Lower leg skin (tissue), 4 donors: ENCODE data around the gene ABCC12. TPM values are rescaled to one million over a fixed set of nuclear protein-coding genes. Genes with fewer than 3 reads are reported as not detected.

Experiments
- DNase-seq, 2 donors: peaks; one replicate each; pipeline ENCODE4 v3.0.0-alpha.2; 2019; ENCODE audit warnings: low spot score in 2 of 2
- H3K4me3 ChIP-seq: fragments of 200-600 bp; sonication (generic); 2 replicates; pipeline ENCODE4 v1.5.1; 2017; ENCODE audit warnings: mild to moderate bottlenecking, low read depth; ENCODE audit not compliant: poor library complexity, severe bottlenecking
- CTCF ChIP-seq, 3 donors: fragments of 450-650 bp; IDR thresholded peaks; one replicate each; pipeline ENCODE4 v1.5.1; 2016; ENCODE audit warnings: antibody characterized with exemption in 3 of 3, mild to moderate bottlenecking in 3 of 3, moderate library complexity in 2 of 3
- POLR2A ChIP-seq, 2 donors: fragments of 450-650 bp; IDR thresholded peaks; one replicate each; pipeline ENCODE4 v1.6.1; 2016 to 2017; ENCODE audit warnings: antibody characterized with exemption in 2 of 2, mild to moderate bottlenecking in 1 of 2, moderate library complexity in 1 of 2
- WGBS, 2 donors: methylation state at CpG; one replicate each; pipeline ENCODE4 v1.1.5; 2018; 5-methylcytosine and 5-hydroxymethylcytosine counted together
- intact Hi-C: fragments of 100-400 bp; cut with DNase I; formaldehyde crosslinking; loops from one replicate; pipeline ENCODE4 v1.15.0; 2023; ENCODE audit warnings: low total_unique reads
- total RNA-seq, 4 donors: library from RNA; depleted of rRNA; stranded (reverse); fragments of >200 nt; gene quantifications; one replicate each; pipeline ENCODE4 v1.1.0, GENCODE V29; 2016

ABCC12 gene
- total RNA-seq, 4 donors from 2014 or later = 0.16 TPM; not detected in 3

- intact Hi-C loops = no loop called here
- TF ChIP-seq POLR2A (IDR thresholded peaks at IDR 0.05) = no peak
- no peak for TF ChIP-seq CTCF (IDR thresholded peaks at IDR 0.05)
- no peak for DNase-seq
- no peak overlapping the region for H3K4me3 ChIP-seq
- WGBS, 2 donors = 92 to 94% methylated on average over 9 of the region's 9 CpGs
Measured at GRCh38 chr16:48143812-48144368, 11.9 kb downstream of the ABCC12 start.

GRCh38 chr16:48140821-48141220 is 15.0 kb downstream of the ABCC12 start:
- 90 to 91% methylated on average over 6 of the region's 6 CpGs for WGBS, 2 donors
- no peak overlapping the region for H3K4me3 ChIP-seq
- intact Hi-C loops = no loop called here
- TF ChIP-seq CTCF (IDR thresholded peaks at IDR 0.05) (no peak), POLR2A (IDR thresholded peaks at IDR 0.05) (no peak)
- no peak for DNase-seq

GRCh38 chr16:48139517-48139916 is 16.3 kb downstream of the ABCC12 start:
- 90 to 95% methylated on average over 3 of the region's 3 CpGs for WGBS, 2 donors
- H3K4me3 ChIP-seq = no peak overlapping the region
- intact Hi-C loops = no loop called here
- no peak for DNase-seq
- no peak for TF ChIP-seq POLR2A (IDR thresholded peaks at IDR 0.05)
- TF ChIP-seq CTCF (IDR thresholded peaks at IDR 0.05) = no peak

GRCh38 chr16:48138543-48138942 is 17.2 kb downstream of the ABCC12 start:
- intact Hi-C loops = no loop called here
- DNase-seq = no peak
- TF ChIP-seq POLR2A (IDR thresholded peaks at IDR 0.05) (no peak), CTCF (IDR thresholded peaks at IDR 0.05) (no peak)
- WGBS, 2 donors = 84 to 85% methylated on average over 2 of the region's 2 CpGs
- H3K4me3 ChIP-seq = no peak overlapping the region

GRCh38 chr16:48137822-48138221 is 18.0 kb downstream of the ABCC12 start:
- intact Hi-C loops = no loop called here
- H3K4me3 ChIP-seq = no peak overlapping the region
- 66 to 76% methylated on average over 3 of the region's 3 CpGs for WGBS, 2 donors
- no peak for DNase-seq
- no peak for TF ChIP-seq POLR2A (IDR thresholded peaks at IDR 0.05)
- no peak for TF ChIP-seq CTCF (IDR thresholded peaks at IDR 0.05)
